Heart left ventricle (tissue), 16 donors: Measurements from ENCODE around the gene PAX5. TPM values are rescaled to one million over a fixed set of nuclear protein-coding genes. Genes with fewer than 3 reads are reported as not detected.

Experiments used
- ATAC-seq, 4 donors: fragments of 200-7000 bp; cut with Tn5 transposase; one replicate each; pipeline ENCODE4 v1.9.1; 2020 to 2022; ENCODE audit warnings: moderate library complexity in 4 of 4, mild to moderate bottlenecking in 3 of 4, moderate number of reproducible peaks in 1 of 4
- DNase-seq, 5 donors: peaks; one replicate each; pipeline ENCODE4 v3.0.0-alpha.2; 2020
- H3K27ac ChIP-seq, 12 donors: fragments of 200-600 bp; sonication (generic) in 4 of 12; one replicate each; pipeline versions ENCODE4 v1.5.0 to v1.8.0; 2016 to 2022; ENCODE audit warnings: mild to moderate bottlenecking in 2 of 12
- H3K27me3 ChIP-seq, 9 donors: fragments of 200-600 bp; sonication (generic) in 2 of 9; one replicate each; pipeline versions ENCODE4 v1.5.1 to v1.8.0; 2016 to 2022; ENCODE audit warnings: mild to moderate bottlenecking in 3 of 9
- H3K36me3 ChIP-seq, 9 donors: fragments of 200-600 bp; sonication (generic) in 2 of 9; one replicate each; pipeline versions ENCODE4 v1.5.0 to v1.8.0; 2018 to 2022; ENCODE audit warnings: mild to moderate bottlenecking in 2 of 9
- H3K4me1 ChIP-seq, 12 donors: fragments of 200-600 bp; sonication (generic) in 4 of 12; one replicate each; pipeline versions ENCODE4 v1.5.0 to v1.8.0; 2016 to 2022; ENCODE audit warnings: mild to moderate bottlenecking in 3 of 12
- H3K4me3 ChIP-seq, 12 donors: fragments of 200-600 bp; sonication (generic) in 4 of 12; one replicate each; pipeline versions ENCODE4 v1.5.0 to v1.8.0; 2017 to 2022; ENCODE audit warnings: mild to moderate bottlenecking in 9 of 12, moderate library complexity in 4 of 12
- H3K9me3 ChIP-seq, 12 donors: fragments of 200-600 bp; sonication (generic) in 4 of 12; one replicate each; pipeline versions ENCODE4 v1.5.0 to v1.8.0; 2016 to 2022; ENCODE audit warnings: mild to moderate bottlenecking in 1 of 12
- CTCF ChIP-seq, 12 donors: fragments of 200-600 bp; sonication (generic) in 4 of 12; IDR thresholded peaks; one replicate each; pipeline versions ENCODE4 v1.5.0 to v1.8.0; 2018 to 2022; ENCODE audit warnings: antibody characterized with exemption in 12 of 12, mild to moderate bottlenecking in 5 of 12
- POLR2A ChIP-seq, 2 donors: fragments of 450-650 bp; IDR thresholded peaks; one replicate each; pipeline ENCODE4 v1.6.1; 2017; ENCODE audit warnings: antibody characterized with exemption in 2 of 2, mild to moderate bottlenecking in 2 of 2, moderate library complexity in 2 of 2
- WGBS, 4 donors: extraction: QIAGEN DNeasy Blood & Tissue Kit in 2 of 4; methylation state at CpG; one replicate each; pipeline versions ENCODE4 v1.1.5 to v1.1.7; 2013 to 2018; 5-methylcytosine and 5-hydroxymethylcytosine counted together
- intact Hi-C, 10 donors: fragments of 100-400 bp; cut with DNase I; formaldehyde crosslinking; loops; one replicate each; pipeline versions ENCODE4 v1.11.1 to v1.14.2; 2022
- polyA plus RNA-seq, 2 donors: library from polyadenylated mRNA; stranded (reverse); fragments of 200-250 nt; gene quantifications; one replicate each; pipeline ENCODE4 v1.2.3, GENCODE V29; 2013
- total RNA-seq, 9 donors: library from RNA; depleted of rRNA in 2 of 9; stranded (reverse); fragments of >200 nt in 2 of 9; fragmentation: NEBNext Ultra II Directional in 3 of 9; extraction: Animal tissue kit (Norgen Biotek cat#: 25700) in 3 of 9; gene quantifications; one replicate each; pipeline versions ENCODE4 v1.1.0 to v1.2.4, GENCODE V29; 2016 to 2023
- donor health status: ischemic (EF 13 %, LVEDD 7.1; RV severe dilation, severe dysfunction).
- donor health status: healthy with polysubstance abuse.
- donor health status: DM: no; HTN: yes; CAD: no.
- donor health status: DM: no; HTN: no; CAD: no.
- donor health status: ischemic (EF 25% LVEDD 6.9; RV normal size, moderate dysfunction).
- donor health status: ischemic (EF 25% LVEDD 5.7; RV mildly dilated, moderate dysfunction).
- donor health status: healthy.
- donor health status: DM: yes; HTN: yes; CAD: no.
- donor health status: ischemic (EF 35%, LVEDD 5.7; RV mildly dilated, moderate dysfunction).
- donor health status: nonischemic (EF 11% LVEDD 7.7; RV severe dilation, severe dysfunction).
- donor health status: DM: yes; HTN: yes; CAD: no.
- donor health status: PGD.
- donor health status: ischemic (EF 29% LVEDD 5.4; RV normal size, mild dysfunction).
- donor health status: nonischemic (EF 23%, LVEDD 6.1; RV moderate dilation, normal function).

PAX5 gene
- total and polyA plus RNA-seq, 11 donors, result 0.01 to 0.37 (median 0.08) TPM; not detected in 7

- TF ChIP-seq POLR2A (IDR thresholded peaks at IDR 0.05) (no peak), CTCF (IDR thresholded peaks at IDR 0.05) (no peak)
- Histone ChIP-seq H3K27me3 (peaks cover 32 to 88% (median 60%) of the 10 kb centered on the region in 9 donors), H3K4me1 (peaks cover 0 to 15% (median 2%) of the 10 kb centered on the region in 12 donors), H3K9me3 (peaks cover 0 to 14% (median 9%) of the 10 kb centered on the region in 12 donors), H3K27ac (no peak overlapping the region), H3K36me3 (no peaks in the 10 kb centered on the region), H3K4me3 (no peak overlapping the region)
- ATAC-seq (no peak), DNase-seq (no peak)
- intact Hi-C loops, result no loop called here
- WGBS, 4 donors, result 38 to 45% (median 42%) methylated on average over 6 of the region's 6 CpGs
Observed at GRCh38 chr9:36988848-36989247, 45.2 kb downstream of the PAX5 start.

- intact Hi-C loops, result no loop called here
- H3K27me3 ChIP-seq, result peaks cover 32 to 95% (median 61%) of the 10 kb centered on the region in 9 donors
- H3K9me3 ChIP-seq, result peaks cover 0 to 14% (median 9%) of the 10 kb centered on the region in 12 donors
- no peaks in the 10 kb centered on the region for H3K36me3 ChIP-seq
- WGBS, 4 donors, result 5 to 11% (median 9%) methylated on average over 14 of the region's 14 CpGs
- no peak overlapping the region for H3K4me3 ChIP-seq
- ATAC-seq (no peak), DNase-seq (no peak)
- peaks cover 0 to 15% (median 2%) of the 10 kb centered on the region in 12 donors for H3K4me1 ChIP-seq
- TF ChIP-seq POLR2A (IDR thresholded peaks at IDR 0.05) (no peak), CTCF (IDR thresholded peaks at IDR 0.05) (no peak)
- no peak overlapping the region for H3K27ac ChIP-seq
Observed at GRCh38 chr9:36987891-36988290, 46.2 kb downstream of the PAX5 start.

- no peak overlapping the region for H3K4me3 ChIP-seq
- WGBS, 4 donors, result 6 to 17% (median 14%) methylated on average over 10 of the region's 10 CpGs
- H3K27ac ChIP-seq, result no peak overlapping the region
- peaks cover 0 to 15% (median 2%) of the 10 kb centered on the region in 12 donors for H3K4me1 ChIP-seq
- DNase-seq, result no peak
- peaks cover 32 to 98% (median 65%) of the 10 kb centered on the region in 9 donors for H3K27me3 ChIP-seq
- intact Hi-C loops, result no loop called here
- H3K9me3 ChIP-seq, result peaks cover 0 to 14% (median 9%) of the 10 kb centered on the region in 12 donors
- ATAC-seq, result no peak
- H3K36me3 ChIP-seq, result no peaks in the 10 kb centered on the region
- TF ChIP-seq POLR2A (IDR thresholded peaks at IDR 0.05) (no peak), CTCF (IDR thresholded peaks at IDR 0.05) (no peak)
Observed at GRCh38 chr9:36987409-36987808, 46.7 kb downstream of the PAX5 start.

GRCh38 chr9:36986468-36987408 lies 47.3 kb downstream of the PAX5 start:
- Histone ChIP-seq H3K27me3 (peaks cover 32 to 100% (median 66%) of the 10 kb centered on the region in 9 donors), H3K4me3 (peak overlapping the region in 3 of 12 donors; percentile 15 to 26 (median 25)), H3K27ac (no peak overlapping the region), H3K36me3 (no peaks in the 10 kb centered on the region), H3K4me1 (peaks cover 0 to 15% (median 2%) of the 10 kb centered on the region in 12 donors), H3K9me3 (peaks cover 0 to 14% (median 9%) of the 10 kb centered on the region in 12 donors)
- DNase-seq, result no peak
- ATAC-seq, result no peak
- intact Hi-C loops, result no loop called here
- TF ChIP-seq POLR2A (IDR thresholded peaks at IDR 0.05) (no peak), CTCF (IDR thresholded peaks at IDR 0.05) (no peak)
- WGBS, 4 donors, result 3 to 7% (median 5%) methylated on average over 32 to 65 of the region's 65 CpGs
